Measurements from ENCODE around the gene ACSL1. TPM values are rescaled to one million over a fixed set of nuclear protein-coding genes. Genes with fewer than 3 reads are reported as not detected.

Gene ACSL1
- total RNA-seq, 1 donor from 2014 or later: 60.3 TPM

- DNase-seq (ENCODE audit: low read depth) (no peak), FAIRE-seq (no peak)
- no peak for TF ChIP-seq CTCF (IDR thresholded peaks at IDR 0.05; ENCODE audit: insufficient read depth, low read length, severe bottlenecking)
- H3K27me3 ChIP-seq (ENCODE audit: control insufficient read depth, insufficient read depth, low read length): no peaks in the 10 kb centered on the region
- H3K36me3 ChIP-seq (ENCODE audit: control insufficient read depth, insufficient read depth, low read length): no peaks in the 10 kb centered on the region
- no peak overlapping the region for H3K4me3 ChIP-seq (ENCODE audit: low read depth, low read length)
These were observed 4.5 kb downstream of the ACSL1 start for GRCh38 chr4:184821242-184821641.

- no peak for DNase-seq (ENCODE audit: low read depth)
- TF ChIP-seq CTCF (IDR thresholded peaks at IDR 0.05; ENCODE audit: insufficient read depth, low read length, severe bottlenecking): no peak
- Histone ChIP-seq H3K27me3 (ENCODE audit: control insufficient read depth, insufficient read depth, low read length) (no peaks in the 10 kb centered on the region), H3K36me3 (ENCODE audit: control insufficient read depth, insufficient read depth, low read length) (no peaks in the 10 kb centered on the region), H3K4me3 (ENCODE audit: low read depth, low read length) (no peak overlapping the region)
- FAIRE-seq: no peak
These were observed 6.0 kb downstream of the ACSL1 start for GRCh38 chr4:184819786-184820185.

- no peak overlapping the region for H3K4me3 ChIP-seq (ENCODE audit: low read depth, low read length)
- no peaks in the 10 kb centered on the region for H3K36me3 ChIP-seq (ENCODE audit: control insufficient read depth, insufficient read depth, low read length)
- no peak for FAIRE-seq
- no peak for DNase-seq (ENCODE audit: low read depth)
- H3K27me3 ChIP-seq (ENCODE audit: control insufficient read depth, insufficient read depth, low read length): no peaks in the 10 kb centered on the region
- TF ChIP-seq CTCF (IDR thresholded peaks at IDR 0.05; ENCODE audit: insufficient read depth, low read length, severe bottlenecking): no peak
These were observed 7.6 kb downstream of the ACSL1 start for GRCh38 chr4:184818216-184818564.

GRCh38 chr4:184817494-184818215, 8.1 kb downstream of the ACSL1 start:
- H3K4me3 ChIP-seq (ENCODE audit: low read depth, low read length): no peak overlapping the region
- TF ChIP-seq CTCF (IDR thresholded peaks at IDR 0.05; ENCODE audit: insufficient read depth, low read length, severe bottlenecking): no peak
- H3K36me3 ChIP-seq (ENCODE audit: control insufficient read depth, insufficient read depth, low read length): no peaks in the 10 kb centered on the region
- H3K27me3 ChIP-seq (ENCODE audit: control insufficient read depth, insufficient read depth, low read length): no peaks in the 10 kb centered on the region
- FAIRE-seq (peak; percentile 23), DNase-seq (ENCODE audit: low read depth) (no peak)

- no peak for FAIRE-seq
- H3K27me3 ChIP-seq (ENCODE audit: control insufficient read depth, insufficient read depth, low read length): no peaks in the 10 kb centered on the region
- H3K4me3 ChIP-seq (ENCODE audit: low read depth, low read length): no peak overlapping the region
These were observed 8.8 kb downstream of the ACSL1 start for GRCh38 chr4:184816962-184817361.

More at GRCh38 chr4:184816962-184817361, 8.8 kb downstream of the ACSL1 start:
- TF ChIP-seq CTCF (IDR thresholded peaks at IDR 0.05; ENCODE audit: insufficient read depth, low read length, severe bottlenecking): no peak
- DNase-seq (ENCODE audit: low read depth): no peak
- H3K36me3 ChIP-seq (ENCODE audit: control insufficient read depth, insufficient read depth, low read length): no peaks in the 10 kb centered on the region
